ENCODE data around the gene LRRC17.

DNA sequence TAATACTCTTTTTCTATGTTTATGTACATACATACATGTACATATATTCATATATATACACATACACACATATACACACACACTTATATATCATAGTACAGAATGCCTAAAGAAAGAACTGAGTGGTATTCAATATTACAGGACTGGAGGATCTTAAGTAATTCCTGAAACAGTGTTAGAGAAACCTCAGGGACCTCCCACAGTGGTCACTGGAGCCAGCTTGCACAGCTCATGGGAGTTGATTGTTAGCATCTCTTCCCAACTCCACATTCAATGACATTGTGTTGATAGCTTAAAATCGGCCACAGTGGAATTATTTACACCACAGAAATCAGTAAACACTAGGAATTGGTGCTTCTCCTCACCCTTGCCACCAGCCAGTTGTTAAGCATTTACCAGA lies 6.0 kb downstream of the LRRC17 start:
- TF ChIP-seq, protein P1, sequence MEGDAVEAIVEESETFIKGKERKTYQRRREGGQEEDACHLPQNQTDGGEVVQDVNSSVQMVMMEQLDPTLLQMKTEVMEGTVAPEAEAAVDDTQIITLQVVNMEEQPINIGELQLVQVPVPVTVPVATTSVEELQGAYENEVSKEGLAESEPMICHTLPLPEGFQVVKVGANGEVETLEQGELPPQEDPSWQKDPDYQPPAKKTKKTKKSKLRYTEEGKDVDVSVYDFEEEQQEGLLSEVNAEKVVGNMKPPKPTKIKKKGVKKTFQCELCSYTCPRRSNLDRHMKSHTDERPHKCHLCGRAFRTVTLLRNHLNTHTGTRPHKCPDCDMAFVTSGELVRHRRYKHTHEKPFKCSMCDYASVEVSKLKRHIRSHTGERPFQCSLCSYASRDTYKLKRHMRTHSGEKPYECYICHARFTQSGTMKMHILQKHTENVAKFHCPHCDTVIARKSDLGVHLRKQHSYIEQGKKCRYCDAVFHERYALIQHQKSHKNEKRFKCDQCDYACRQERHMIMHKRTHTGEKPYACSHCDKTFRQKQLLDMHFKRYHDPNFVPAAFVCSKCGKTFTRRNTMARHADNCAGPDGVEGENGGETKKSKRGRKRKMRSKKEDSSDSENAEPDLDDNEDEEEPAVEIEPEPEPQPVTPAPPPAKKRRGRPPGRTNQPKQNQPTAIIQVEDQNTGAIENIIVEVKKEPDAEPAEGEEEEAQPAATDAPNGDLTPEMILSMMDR (IDR thresholded peaks at IDR 0.05): no peak
- no peak for TF ChIP-seq POLR2A (IDR thresholded peaks at IDR 0.05)

Data from body of pancreas (tissue), 4 donors.